ENCODE measurements around the gene S100P.

DNA sequence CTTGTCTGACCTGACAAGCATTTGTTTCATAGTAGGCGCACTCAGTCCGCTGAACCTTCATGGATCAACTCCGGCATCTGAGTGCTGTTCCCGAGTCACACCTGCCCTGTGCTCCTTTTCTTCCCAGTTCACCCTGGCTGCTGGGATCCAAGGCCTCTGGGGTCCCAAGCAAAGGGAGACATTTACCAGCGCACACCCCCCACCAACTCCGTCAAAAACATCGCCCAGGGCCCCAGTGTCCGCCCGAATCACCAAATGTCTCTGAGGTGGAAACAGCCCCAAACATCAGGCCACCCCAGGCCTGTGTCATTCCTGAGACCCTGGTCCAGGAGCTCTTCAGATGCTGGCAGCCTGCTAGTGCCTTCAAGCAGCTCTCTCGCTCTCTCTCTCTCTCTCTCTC, 27.4 kb downstream of the S100P start:
- no peak for TF ChIP-seq POLR2A (IDR thresholded peaks at IDR 0.05; ENCODE audit: low read depth, low read length)
- no peak for TF ChIP-seq POLR2AphosphoS5 (IDR thresholded peaks at IDR 0.05; ENCODE audit: low read depth, low read length)

All from GM12892 (cell line).